HG03175 (cell line): Measurements from ENCODE around the gene TMEM161B.
"Not testable (repeated sequence)": the region's sequence is repeated elsewhere in the genome, so short reads cannot be mapped to it uniquely, and the experiment has no call there.

ENCODE experiments used
- ATAC-seq: cut with Tn5 transposase; IDR thresholded peaks from one replicate; pipeline ENCODE4 v1.9.1; 2021; ENCODE audit warnings: mild to moderate bottlenecking, moderate library complexity; ENCODE audit not compliant: unreplicated experiment

The TMEM161B gene

GRCh38 chr5:88188458-88189132, 80.0 kb downstream of the TMEM161B start:
- ATAC-seq = no peak

- ATAC-seq = no peak
Observed at GRCh38 chr5:88183255-88183654, 85.4 kb downstream of the TMEM161B start.

- ATAC-seq = not testable (repeated sequence)
Observed at GRCh38 chr5:88177486-88177885, 91.2 kb downstream of the TMEM161B start.

GRCh38 chr5:88172847-88173758, 95.5 kb downstream of the TMEM161B start:
- ATAC-seq = no peak

- ATAC-seq = no peak
Observed at GRCh38 chr5:88159591-88159990, 109.1 kb downstream of the TMEM161B start.

GRCh38 chr5:88158056-88158455, 110.6 kb downstream of the TMEM161B start:
- no peak for ATAC-seq

GRCh38 chr5:88154891-88155290, 113.8 kb downstream of the TMEM161B start:
- no peak for ATAC-seq

- no peak for ATAC-seq
Observed at GRCh38 chr5:88150747-88151146, 117.9 kb downstream of the TMEM161B start.

- ATAC-seq = no peak
Observed at GRCh38 chr5:88145611-88146467, 122.8 kb downstream of the TMEM161B start.

GRCh38 chr5:88145221-88145610, 123.4 kb downstream of the TMEM161B start:
- ATAC-seq = no peak
